LoVo (cell line): ENCODE results near the gene TMEM190.
"Not testable (repeated sequence)": the region's sequence is repeated elsewhere in the genome, so short reads cannot be mapped to it uniquely, and the experiment has no call there.

Experiments
- DNase-seq: peaks from one replicate; pipeline ENCODE4 v3.0.0-alpha.2; 2016; ENCODE audit warnings: low spot score

The TMEM190 gene

DNA sequence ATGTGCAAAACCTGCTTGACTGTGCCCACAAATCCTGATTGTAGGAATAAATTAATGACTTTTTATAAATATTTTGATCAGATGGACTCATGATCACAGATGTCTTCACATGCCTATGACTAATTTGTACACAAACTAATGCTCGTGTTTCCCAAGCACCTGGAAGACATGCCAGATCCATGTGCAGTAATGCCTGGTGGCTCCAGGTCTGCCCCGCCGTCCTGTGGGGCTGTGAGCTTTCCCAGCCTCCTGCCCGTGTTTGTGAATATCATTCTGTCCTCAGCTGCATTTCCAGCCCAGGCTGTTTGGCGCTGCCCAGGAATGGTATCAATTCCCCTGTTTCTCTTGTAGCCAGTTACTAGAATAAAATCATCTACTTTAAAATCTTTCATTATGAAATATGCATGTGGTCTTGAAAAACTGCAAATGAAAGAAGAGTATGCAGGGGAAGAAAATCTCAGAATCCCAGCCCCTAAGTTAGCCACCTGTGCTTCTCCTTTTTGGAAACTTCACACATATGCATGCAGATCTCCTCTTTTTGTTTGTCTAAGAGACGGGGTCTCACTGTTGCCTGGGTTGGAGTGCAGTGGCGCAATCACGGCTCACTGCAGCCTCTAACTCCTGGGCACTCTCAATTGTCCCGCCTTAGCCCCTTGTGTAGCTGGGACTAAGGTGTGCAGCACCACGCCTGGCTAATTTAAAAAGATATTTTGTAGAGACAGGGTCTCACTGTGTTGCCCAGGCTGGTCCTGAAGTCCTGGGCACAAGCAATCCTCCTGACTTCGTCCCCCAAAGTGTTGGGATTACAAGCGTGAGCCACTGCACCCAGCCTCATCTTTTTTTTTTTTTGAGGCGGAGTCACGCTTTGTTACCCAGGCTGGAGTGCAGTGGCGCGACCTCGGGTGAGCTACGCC lies 15.3 kb downstream of the TMEM190 start:
- no peak for DNase-seq

DNA sequence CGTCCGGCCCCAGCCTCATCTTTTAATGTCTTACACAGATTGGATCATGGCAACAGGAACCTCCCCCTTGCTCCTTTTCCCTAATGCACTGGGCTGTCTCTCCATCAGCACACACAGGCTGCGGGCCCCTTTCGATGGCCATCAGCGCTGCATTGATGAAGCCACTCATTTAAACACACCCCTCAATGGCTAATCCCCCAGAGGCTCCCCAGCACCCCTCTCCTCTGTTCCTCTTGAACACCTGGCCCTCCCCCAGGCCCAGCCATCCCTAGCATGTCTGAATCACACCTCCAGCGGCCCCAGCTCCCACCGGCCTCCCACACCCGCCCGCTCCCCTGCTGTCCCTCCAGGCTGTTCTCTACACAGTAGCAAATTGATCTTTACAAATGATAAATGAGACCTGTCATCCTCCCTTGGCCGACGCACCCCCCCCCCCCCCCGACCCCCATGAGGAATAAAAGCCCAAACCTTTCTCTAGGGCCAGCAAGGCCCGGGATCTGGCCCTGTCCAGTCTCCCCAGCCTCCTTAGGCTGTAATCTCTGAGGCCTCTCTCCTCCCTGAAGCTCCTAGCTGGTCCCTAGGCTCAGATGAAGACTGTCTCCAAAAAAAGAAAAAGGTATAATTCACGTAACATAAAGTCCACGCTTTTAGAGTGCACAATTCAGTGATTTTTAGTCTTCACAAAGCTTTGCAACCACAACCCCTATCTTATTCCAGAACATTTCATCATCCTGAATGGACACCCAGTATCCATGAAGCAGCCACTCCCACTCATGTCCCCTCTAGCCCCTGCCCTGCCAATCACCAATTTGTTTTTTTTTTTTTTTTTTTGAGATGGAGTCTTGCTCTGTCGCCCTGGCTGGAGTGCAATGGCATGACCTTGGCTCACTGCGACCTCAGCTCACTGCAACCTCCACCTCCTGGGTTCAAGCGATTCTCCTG lies 16.5 kb downstream of the TMEM190 start:
- DNase-seq = no peak

DNA sequence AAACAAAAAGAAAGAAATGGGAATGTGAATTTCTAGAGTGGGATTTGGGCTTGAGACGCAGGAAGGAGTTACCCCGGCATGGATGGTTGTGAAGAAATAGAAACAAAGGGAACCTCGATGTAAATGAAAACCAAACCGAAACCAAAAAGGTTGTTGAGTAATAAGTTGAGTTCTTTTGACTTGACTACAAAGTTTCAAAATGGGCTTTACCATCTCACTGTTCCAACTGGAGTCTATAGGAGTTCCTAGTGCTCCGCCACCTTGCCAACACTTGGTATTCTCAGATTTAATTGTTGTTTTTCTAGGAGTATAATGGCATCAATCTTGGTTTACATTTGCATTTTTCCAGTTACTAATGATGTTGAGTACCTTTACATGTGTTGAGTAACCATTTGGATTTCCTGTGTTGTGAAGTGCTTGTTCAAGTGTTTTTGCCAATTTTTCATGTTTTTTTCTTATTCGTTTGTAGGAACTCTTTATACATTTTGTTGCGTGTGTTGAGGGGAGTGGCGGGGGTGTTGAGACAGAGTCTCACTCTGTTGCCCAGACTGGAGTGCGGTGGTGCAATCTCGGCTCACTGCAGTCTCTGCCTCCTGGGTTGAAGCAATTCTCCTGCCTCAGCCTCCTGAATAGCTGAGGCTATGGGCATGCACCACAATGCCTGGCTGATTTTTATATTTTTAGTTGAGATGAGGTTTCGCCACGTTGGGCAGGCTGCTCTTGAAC lies 21.7 kb downstream of the TMEM190 start:
- DNase-seq = no peak

DNA sequence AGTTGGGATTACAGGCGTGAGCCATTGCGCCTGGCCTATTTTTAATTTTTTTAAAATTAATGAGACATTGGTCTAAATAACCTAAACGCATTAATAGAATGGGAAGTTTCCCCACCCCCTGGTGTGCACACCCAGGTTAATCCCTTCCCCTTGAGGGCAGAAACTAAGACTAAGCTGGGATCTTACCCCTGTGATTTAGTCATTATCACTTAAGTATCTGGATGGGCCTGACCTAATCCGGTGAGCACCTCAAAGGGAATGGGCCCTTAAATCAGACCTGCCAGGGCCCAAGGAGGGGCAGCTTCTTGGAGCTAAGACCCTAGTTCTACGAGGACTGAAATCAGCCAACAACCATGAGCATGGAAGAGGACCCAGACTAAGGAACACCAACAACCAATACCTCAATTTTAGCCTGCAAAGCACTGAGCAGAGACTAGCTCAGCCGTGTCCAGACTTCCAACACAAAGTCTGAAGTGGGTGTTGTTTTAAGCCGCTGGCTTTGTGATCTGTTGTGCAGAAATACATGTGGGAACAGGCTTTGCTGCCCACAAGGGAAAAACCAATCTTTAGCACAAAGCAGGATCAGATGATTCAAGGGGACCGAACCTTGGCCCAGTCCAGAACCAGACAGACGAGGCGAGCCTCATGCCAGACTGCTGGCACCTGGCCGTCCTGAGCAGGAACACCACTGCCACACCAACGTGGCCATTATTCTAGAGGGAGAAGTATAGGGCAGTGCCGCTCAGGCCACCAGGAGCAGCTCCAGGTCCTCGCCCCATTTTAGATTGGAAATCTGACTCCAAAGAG lies 23.9 kb downstream of the TMEM190 start:
- no peak for DNase-seq

DNA sequence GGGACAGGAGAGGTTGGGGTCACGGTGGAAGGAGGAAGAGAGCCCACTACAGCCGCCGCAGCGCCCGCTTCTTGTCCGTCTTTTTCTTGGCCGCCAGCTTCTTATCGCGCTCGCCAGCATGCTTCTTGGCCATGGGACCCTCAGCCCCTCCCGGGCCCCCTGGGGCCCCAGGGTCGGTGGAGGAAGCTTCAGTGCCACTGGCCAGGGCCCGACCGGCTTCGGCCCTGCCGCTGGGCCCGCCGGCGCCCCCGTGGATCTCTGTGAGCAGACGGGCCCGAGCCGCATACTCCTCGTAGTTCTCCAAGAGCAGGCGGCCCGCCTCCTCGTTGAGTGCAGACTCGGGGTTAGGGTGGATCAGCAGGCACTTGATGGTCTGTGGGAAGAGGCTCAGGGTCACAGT lies 24.8 kb downstream of the TMEM190 start:
- not testable (repeated sequence) for DNase-seq

DNA sequence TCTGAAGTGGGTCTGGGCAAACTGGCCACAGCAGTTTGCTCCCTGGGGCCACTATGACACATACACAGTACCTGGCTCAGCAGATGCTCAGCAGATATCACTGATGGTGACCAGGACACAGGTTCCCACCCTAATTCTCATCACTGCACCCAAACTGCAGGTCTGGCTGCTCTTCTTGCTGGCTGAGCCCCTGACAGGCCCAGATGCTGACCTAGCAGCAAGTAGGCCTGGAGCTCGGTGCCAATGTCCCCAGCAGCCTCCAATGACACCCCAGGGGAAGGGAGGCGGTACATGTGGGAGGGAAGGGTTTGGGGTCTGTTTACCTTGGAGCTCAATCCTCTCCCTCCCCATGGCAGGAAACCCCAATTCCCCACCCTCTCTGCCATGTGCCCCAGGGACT lies 25.9 kb downstream of the TMEM190 start:
- DNase-seq = no peak

DNA sequence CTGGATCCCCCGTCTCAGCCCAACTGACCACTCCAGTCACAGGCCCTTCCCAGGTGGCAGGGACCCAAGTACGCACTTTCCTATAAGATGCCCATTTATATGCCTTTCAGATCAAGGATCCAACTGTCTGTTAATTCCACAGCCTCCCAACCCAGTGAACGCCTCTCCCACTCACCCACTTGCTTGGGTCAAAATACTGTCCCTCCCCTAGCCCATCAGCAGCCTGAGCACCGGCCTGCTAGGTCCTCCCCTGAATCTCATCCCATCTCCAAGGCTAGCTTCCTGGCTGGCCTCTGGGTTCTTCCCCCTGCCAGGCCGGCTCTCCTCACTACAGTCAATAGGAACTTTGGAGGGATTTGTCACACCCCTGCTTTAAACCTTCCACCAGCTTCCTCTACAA lies 29.0 kb downstream of the TMEM190 start:
- no peak for DNase-seq

DNA sequence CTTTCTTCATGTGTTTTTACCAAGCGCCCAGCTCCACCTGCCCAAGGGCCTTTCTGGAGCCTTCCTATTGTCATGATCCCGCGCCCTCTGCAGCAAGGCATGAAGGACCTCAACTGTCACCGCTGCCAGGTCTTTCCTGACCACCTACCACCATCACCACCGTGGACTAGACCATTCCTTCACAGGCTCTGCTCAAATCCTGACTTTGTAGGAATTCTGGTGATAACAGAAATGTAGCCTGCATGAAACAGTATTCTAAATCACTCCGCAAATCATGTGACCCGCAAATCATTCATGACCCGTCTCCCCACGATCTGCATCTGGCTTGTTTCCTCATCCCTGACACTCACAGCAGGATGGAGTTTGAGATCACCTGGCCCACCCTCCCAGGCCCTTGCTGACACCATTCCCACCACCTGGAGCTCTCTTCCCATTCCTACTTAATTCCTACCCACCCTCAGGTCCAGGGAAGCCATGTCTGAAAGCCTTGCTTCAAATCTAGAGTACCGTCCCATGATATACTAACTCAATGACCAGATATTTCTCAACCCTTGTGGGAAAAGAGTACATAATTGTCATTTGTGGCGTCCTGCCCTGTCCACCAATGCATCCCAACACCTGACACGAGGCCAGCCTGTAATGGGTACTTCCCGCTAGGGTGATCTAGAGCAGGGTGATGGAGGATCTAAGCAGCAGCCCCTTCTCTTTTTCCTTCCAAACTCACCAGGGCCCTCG lies 29.6 kb downstream of the TMEM190 start:
- no peak for DNase-seq

DNA sequence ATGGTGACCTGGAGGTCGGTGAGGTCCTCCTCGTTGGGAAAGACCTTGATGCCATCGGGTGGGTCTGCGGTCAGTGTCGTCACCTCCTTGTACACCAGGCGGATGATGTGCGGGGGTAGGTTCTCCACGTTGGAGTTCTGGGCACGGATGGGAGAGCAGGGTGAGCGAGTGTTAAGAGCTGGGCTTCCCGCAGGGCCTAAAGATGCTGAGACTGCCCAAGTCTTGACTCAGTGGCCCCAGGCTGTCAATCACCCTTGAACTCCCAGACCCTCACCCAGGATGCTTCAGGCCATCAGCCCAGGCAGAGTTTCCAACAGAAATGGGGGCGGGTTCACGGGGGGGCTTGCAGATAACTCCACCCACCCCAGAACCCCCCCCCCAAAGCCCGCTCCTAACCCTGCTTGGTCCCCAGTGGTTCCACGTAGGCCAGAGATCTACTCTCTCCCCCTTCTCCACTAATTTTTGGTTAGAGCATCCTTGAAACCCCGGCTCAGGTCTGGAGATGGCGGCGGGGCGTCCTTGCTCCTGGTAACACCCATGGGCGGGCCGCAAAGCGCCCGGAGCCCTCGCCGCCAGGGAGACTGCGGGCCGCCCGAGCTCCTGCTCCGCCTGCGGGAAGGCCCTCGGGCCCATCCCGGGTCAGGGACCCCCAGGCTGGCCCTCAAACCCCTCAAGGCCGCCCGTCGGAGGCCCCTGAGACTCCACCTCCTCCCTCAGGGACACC lies 30.4 kb downstream of the TMEM190 start:
- no peak for DNase-seq

DNA sequence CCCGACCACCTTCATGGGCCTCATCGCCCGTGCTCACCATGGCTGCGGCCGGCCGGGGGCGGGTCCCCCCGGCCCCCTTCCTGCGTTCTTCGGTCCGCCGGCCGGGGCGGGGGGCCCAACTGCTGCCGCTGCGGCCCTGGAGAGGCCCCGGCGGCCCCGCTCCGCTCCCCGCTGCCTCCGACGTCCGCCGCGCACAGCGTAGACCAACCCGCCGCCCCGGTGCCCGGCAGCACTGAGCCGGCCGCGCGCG lies 30.8 kb downstream of the TMEM190 start, which contains the start of gene UBE2S:
TSS of gene UBE2S (minus strand) at position 239 of the 250 bp plus-strand sequence. CDS start at position 40, 199 bp downstream.
- DNase-seq = not testable (repeated sequence)

DNA sequence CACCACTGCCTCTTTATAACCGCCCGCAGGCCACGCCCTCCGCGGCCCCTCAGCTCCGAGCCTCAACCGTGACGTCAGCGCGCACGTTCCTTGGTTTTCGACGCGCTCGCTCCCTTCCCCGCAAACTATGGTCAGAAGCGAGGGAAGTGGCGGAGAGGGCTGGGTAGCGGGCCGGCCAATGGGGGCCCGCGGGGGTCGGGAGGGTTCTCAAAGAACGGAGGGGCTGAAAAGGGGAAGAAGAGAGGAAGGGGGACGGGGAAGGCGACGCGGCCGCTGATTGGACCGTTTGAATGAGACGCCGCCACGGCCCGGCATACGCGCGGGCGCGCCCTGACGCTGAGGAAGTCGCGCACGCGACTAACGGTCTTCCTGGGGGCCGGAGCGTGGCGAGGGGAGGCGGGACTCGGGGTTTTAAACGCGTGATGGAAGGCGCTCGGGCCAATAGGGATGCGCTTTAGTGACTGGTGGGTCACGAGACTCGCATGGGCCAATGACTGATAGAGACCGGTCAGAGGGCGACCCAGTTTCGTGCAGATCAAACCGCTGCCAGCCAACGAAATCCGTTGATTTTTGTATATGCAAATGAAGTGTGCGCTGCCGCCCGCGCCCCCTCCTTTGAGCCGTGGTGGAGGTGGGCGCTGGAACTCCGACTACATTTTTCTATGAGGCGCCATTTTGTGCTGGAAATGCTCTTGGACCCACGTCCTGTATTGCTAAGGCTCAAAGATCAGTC lies 31.3 kb downstream of the TMEM190 start:
- peak; percentile 97 for DNase-seq

DNA sequence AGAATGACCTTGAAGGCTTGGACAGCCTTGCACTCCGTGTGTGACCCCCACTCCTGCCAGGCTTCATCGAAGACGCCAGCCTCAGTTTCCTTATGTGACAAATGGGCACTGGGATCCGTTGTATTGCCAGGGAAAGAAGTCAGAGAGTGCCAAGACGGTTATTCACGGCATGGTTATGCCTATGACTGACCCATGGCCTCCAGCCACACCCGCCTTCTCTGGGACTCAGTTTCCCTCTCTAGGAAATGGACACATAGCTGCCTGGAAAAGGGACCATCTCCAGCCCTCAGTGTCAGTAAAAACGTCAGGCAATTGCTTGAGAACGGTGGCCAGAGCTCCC lies 31.9 kb downstream of the TMEM190 start:
- no peak for DNase-seq

DNA sequence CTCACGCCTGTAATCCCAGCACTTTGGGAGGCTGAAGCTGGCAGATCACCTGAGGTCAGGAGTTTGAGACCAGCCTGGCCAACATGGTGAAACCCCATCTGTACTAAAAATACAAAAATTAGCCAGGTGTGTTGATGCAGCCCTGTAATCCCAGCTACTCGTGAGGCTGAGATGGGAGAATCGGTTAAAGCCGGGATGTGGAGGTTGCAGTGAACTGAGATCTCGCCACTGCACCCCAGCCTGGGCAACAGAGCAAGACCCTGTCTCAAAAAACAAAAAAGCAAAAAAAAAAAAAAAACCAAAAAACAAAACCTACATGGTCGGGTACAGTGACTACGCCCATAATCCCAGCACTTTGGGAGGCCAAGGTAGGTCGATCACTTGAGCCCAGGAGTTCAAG lies 32.6 kb downstream of the TMEM190 start:
- DNase-seq = not testable (repeated sequence)

DNA sequence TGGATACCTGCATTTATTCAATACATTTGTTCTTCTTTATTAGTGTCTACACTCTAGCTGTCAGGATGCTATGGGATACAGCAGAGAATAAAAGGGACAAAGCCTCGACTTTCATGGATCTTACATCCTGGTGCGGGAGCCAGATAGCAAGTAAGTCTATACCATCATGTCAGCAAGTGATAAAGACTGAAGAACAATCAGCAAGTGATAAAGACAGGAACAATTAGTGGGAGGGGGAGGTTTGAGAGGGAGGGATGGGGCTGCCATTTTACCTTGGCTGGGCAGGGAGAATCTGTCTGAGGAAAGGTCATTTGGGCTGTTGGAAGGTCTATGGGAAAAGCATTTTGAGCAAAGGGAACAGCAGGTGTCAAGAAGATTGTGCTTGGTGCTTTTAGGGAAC lies 33.5 kb downstream of the TMEM190 start:
- no peak for DNase-seq

DNA sequence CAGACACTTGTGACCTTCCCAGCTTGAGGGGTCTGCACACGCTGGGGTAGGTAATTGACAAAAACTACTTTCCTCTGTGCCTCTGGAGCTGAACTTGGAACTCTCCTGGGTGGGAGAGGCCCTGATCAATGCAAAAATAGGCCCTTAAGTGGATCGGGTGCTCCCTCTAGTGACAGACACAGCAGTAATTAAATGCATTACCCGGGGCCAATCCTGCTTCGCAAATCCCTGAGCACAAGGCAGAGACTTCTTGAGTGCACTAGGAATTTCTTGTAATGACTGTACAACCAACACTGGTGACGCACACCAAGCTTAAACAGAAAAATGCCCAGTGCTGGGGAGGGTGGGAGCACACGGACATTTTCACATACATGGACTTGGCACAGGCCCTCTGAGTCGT lies 41.6 kb downstream of the TMEM190 start:
- DNase-seq = peak; percentile 38

DNA sequence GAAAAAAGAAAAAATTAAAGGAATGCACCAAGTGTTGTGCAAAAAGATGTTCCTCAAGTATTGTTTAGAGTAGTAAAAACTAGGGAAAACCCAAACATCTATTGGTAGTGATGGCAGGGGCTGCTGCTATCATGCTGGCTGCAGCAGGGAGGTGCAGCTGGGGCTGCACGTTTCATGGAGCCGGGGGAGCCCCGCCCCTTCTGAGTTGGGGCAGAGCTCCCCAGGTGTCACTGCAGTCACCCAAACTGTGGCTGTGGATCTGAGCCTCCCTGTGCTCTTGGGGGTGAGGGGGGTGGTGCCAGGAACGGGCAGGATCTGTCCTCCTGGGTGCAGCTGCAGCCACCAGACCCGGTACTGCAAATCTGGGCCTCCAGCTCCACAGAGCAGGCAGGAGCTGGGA lies 42.5 kb downstream of the TMEM190 start:
- no peak for DNase-seq

DNA sequence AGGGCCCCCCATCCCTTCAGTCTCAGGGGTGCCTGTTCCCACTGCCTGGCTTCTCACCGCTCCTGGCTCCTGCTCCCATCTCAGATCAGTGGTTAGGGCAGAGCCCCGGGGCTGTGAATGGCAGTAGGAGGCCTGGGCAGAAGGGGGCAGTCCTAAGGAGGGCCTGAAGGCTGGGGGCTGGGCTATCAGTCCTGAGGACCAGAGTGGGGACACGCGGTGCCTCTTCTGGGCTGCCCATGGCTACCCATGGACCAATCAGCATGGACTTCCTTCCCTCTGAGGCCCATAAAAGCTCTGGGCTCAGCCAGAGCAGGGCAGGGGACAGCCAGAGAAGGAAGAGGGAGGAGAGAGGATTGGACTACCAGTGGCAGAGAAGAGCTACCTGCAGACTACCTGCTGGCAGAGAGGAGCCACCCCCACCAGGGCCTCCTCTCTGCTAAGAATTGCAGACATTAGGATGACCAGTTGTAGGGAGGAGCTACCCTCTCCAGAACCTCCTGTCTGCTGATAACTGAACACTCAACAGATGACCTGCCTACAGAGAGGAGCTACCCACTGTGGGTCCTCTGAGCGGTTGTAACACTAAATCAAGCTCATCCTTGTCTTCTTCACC lies 43.1 kb downstream of the TMEM190 start:
- no peak for DNase-seq

DNA sequence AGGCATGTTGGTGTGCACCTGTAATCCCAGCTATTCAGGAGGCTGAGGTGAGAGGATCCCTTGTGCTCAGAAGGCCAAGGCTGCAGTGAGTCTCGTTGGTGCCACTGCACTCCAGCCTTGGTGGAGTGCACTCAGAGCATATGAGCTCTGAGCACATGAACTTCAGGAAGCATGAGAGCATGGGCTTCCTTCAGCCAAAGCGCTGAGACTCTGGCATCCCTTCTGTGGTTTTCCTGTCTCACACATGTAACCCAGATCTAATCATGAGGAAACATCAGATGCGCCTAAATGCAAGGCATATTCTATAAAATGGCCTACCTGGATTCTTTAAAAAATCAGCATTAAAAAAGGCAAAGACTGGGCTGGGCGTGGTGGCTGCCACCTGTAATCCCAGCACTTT lies 44.7 kb downstream of the TMEM190 start:
- not testable (repeated sequence) for DNase-seq
